ENCODE results near the gene MEIS1. TPM values are rescaled to one million over a fixed set of nuclear protein-coding genes. Genes with fewer than 3 reads are reported as not detected.

MEIS1 gene
- total RNA-seq, 1 donor from 2014 or later = not detected

GRCh38 chr2:66545258-66545657 lies 110.3 kb downstream of the MEIS1 start:
- no peak overlapping the region for H3K4me3 Mint-ChIP-seq
- H3K9me3 Mint-ChIP-seq = no peaks in the 10 kb centered on the region
- no peaks in the 10 kb centered on the region for H3K27me3 Mint-ChIP-seq
- no peak overlapping the region for H3K27ac Mint-ChIP-seq
- H3K4me1 Mint-ChIP-seq = no peaks in the 10 kb centered on the region
- H3K36me3 Mint-ChIP-seq (ENCODE audit: low read depth) = no peaks in the 10 kb centered on the region
- intact Hi-C loops (cut with micrococcal nuclease) = no loop called here
- DNase-seq = no peak

GRCh38 chr2:66547118-66547517 lies 112.2 kb downstream of the MEIS1 start:
- no peak overlapping the region for H3K27ac Mint-ChIP-seq
- no peak for DNase-seq
- H3K4me3 Mint-ChIP-seq = no peak overlapping the region
- H3K27me3 Mint-ChIP-seq = no peaks in the 10 kb centered on the region
- no peaks in the 10 kb centered on the region for H3K4me1 Mint-ChIP-seq
- H3K36me3 Mint-ChIP-seq (ENCODE audit: low read depth) = no peaks in the 10 kb centered on the region
- intact Hi-C loops (cut with micrococcal nuclease) = no loop called here
- no peaks in the 10 kb centered on the region for H3K9me3 Mint-ChIP-seq

GRCh38 chr2:66547887-66548286 lies 113.0 kb downstream of the MEIS1 start:
- H3K27me3 Mint-ChIP-seq = no peaks in the 10 kb centered on the region
- H3K9me3 Mint-ChIP-seq = no peaks in the 10 kb centered on the region
- DNase-seq = no peak
- no peaks in the 10 kb centered on the region for H3K36me3 Mint-ChIP-seq (ENCODE audit: low read depth)
- H3K27ac Mint-ChIP-seq = no peak overlapping the region
- no peak overlapping the region for H3K4me3 Mint-ChIP-seq
- intact Hi-C loops (cut with micrococcal nuclease) = no loop called here
- H3K4me1 Mint-ChIP-seq = no peaks in the 10 kb centered on the region

GRCh38 chr2:66548422-66548821 lies 113.5 kb downstream of the MEIS1 start:
- Mint-ChIP-seq H3K4me1 (no peaks in the 10 kb centered on the region), H3K4me3 (no peak overlapping the region), H3K27me3 (no peaks in the 10 kb centered on the region), H3K36me3 (ENCODE audit: low read depth) (no peaks in the 10 kb centered on the region), H3K27ac (no peak overlapping the region), H3K9me3 (no peaks in the 10 kb centered on the region)
- intact Hi-C loops (cut with micrococcal nuclease) = no loop called here
- DNase-seq = no peak

- DNase-seq = no peak
- Mint-ChIP-seq H3K27ac (no peak overlapping the region), H3K4me1 (no peaks in the 10 kb centered on the region), H3K9me3 (no peaks in the 10 kb centered on the region), H3K27me3 (peaks cover 2% of the 10 kb centered on the region), H3K4me3 (no peak overlapping the region), H3K36me3 (ENCODE audit: low read depth) (no peaks in the 10 kb centered on the region)
- intact Hi-C loops (cut with micrococcal nuclease) = no loop called here
Observed at GRCh38 chr2:66550826-66551225, 115.9 kb downstream of the MEIS1 start.

- H3K27me3 Mint-ChIP-seq = peaks cover 2% of the 10 kb centered on the region
- no peak overlapping the region for H3K4me3 Mint-ChIP-seq
- no peaks in the 10 kb centered on the region for H3K4me1 Mint-ChIP-seq
- no peak for DNase-seq
- H3K27ac Mint-ChIP-seq = no peak overlapping the region
- no peaks in the 10 kb centered on the region for H3K9me3 Mint-ChIP-seq
- intact Hi-C loops (cut with micrococcal nuclease) = no loop called here
- no peaks in the 10 kb centered on the region for H3K36me3 Mint-ChIP-seq (ENCODE audit: low read depth)
Observed at GRCh38 chr2:66553370-66553769, 118.4 kb downstream of the MEIS1 start.

GRCh38 chr2:66555091-66555490 lies 120.2 kb downstream of the MEIS1 start:
- Mint-ChIP-seq H3K9me3 (no peaks in the 10 kb centered on the region), H3K4me1 (no peaks in the 10 kb centered on the region), H3K27me3 (peaks cover 2% of the 10 kb centered on the region), H3K27ac (no peak overlapping the region), H3K36me3 (ENCODE audit: low read depth) (no peaks in the 10 kb centered on the region), H3K4me3 (no peak overlapping the region)
- DNase-seq = no peak
- intact Hi-C loops (cut with micrococcal nuclease) = no loop called here

GRCh38 chr2:66555501-66556324 lies 120.8 kb downstream of the MEIS1 start:
- no peaks in the 10 kb centered on the region for H3K4me1 Mint-ChIP-seq
- H3K4me3 Mint-ChIP-seq = no peak overlapping the region
- H3K36me3 Mint-ChIP-seq (ENCODE audit: low read depth) = no peaks in the 10 kb centered on the region
- no peaks in the 10 kb centered on the region for H3K9me3 Mint-ChIP-seq
- H3K27me3 Mint-ChIP-seq = peaks cover 2% of the 10 kb centered on the region
- DNase-seq = no peak
- intact Hi-C loops (cut with micrococcal nuclease) = no loop called here
- H3K27ac Mint-ChIP-seq = no peak overlapping the region

GRCh38 chr2:66559672-66560071 lies 124.7 kb downstream of the MEIS1 start:
- Mint-ChIP-seq H3K4me3 (no peak overlapping the region), H3K27me3 (no peaks in the 10 kb centered on the region), H3K4me1 (no peaks in the 10 kb centered on the region), H3K27ac (no peak overlapping the region), H3K9me3 (no peaks in the 10 kb centered on the region), H3K36me3 (ENCODE audit: low read depth) (no peaks in the 10 kb centered on the region)
- DNase-seq = no peak
- intact Hi-C loops (cut with micrococcal nuclease) = no loop called here

GRCh38 chr2:66560683-66561082 lies 125.8 kb downstream of the MEIS1 start:
- H3K4me1 Mint-ChIP-seq = no peaks in the 10 kb centered on the region
- H3K9me3 Mint-ChIP-seq = no peaks in the 10 kb centered on the region
- intact Hi-C loops (cut with micrococcal nuclease) = no loop called here
- no peak overlapping the region for H3K27ac Mint-ChIP-seq
- no peaks in the 10 kb centered on the region for H3K27me3 Mint-ChIP-seq
- DNase-seq = no peak
- H3K36me3 Mint-ChIP-seq (ENCODE audit: low read depth) = no peaks in the 10 kb centered on the region
- H3K4me3 Mint-ChIP-seq = no peak overlapping the region

GRCh38 chr2:66561645-66562303 lies 126.8 kb downstream of the MEIS1 start:
- H3K4me1 Mint-ChIP-seq = no peaks in the 10 kb centered on the region
- H3K27ac Mint-ChIP-seq = no peak overlapping the region
- H3K4me3 Mint-ChIP-seq = no peak overlapping the region
- no peak for DNase-seq
- no peaks in the 10 kb centered on the region for H3K27me3 Mint-ChIP-seq
- H3K9me3 Mint-ChIP-seq = no peaks in the 10 kb centered on the region
- H3K36me3 Mint-ChIP-seq (ENCODE audit: low read depth) = no peaks in the 10 kb centered on the region
- intact Hi-C loops (cut with micrococcal nuclease) = no loop called here

- H3K27me3 Mint-ChIP-seq = no peaks in the 10 kb centered on the region
- intact Hi-C loops (cut with micrococcal nuclease) = no loop called here
- no peak overlapping the region for H3K27ac Mint-ChIP-seq
- no peak overlapping the region for H3K4me3 Mint-ChIP-seq
- H3K4me1 Mint-ChIP-seq = no peaks in the 10 kb centered on the region
- H3K9me3 Mint-ChIP-seq = no peaks in the 10 kb centered on the region
- no peaks in the 10 kb centered on the region for H3K36me3 Mint-ChIP-seq (ENCODE audit: low read depth)
- DNase-seq = no peak
Observed at GRCh38 chr2:66562304-66562685, 127.4 kb downstream of the MEIS1 start.

GRCh38 chr2:66563473-66563872 lies 128.5 kb downstream of the MEIS1 start:
- no peak for DNase-seq
- no peak overlapping the region for H3K27ac Mint-ChIP-seq
- no peaks in the 10 kb centered on the region for H3K27me3 Mint-ChIP-seq
- intact Hi-C loops (cut with micrococcal nuclease) = no loop called here
- no peaks in the 10 kb centered on the region for H3K4me1 Mint-ChIP-seq
- H3K36me3 Mint-ChIP-seq (ENCODE audit: low read depth) = no peaks in the 10 kb centered on the region
- no peaks in the 10 kb centered on the region for H3K9me3 Mint-ChIP-seq
- H3K4me3 Mint-ChIP-seq = no peak overlapping the region

GRCh38 chr2:66565291-66565690 lies 130.4 kb downstream of the MEIS1 start:
- no peaks in the 10 kb centered on the region for H3K36me3 Mint-ChIP-seq (ENCODE audit: low read depth)
- no peaks in the 10 kb centered on the region for H3K4me1 Mint-ChIP-seq
- no peak for DNase-seq
- H3K27me3 Mint-ChIP-seq = no peaks in the 10 kb centered on the region
- intact Hi-C loops (cut with micrococcal nuclease) = no loop called here
- H3K27ac Mint-ChIP-seq = no peak overlapping the region
- no peak overlapping the region for H3K4me3 Mint-ChIP-seq
- no peaks in the 10 kb centered on the region for H3K9me3 Mint-ChIP-seq

Data from activated CD4-positive, alpha-beta T cell treated with anti-CD3 and anti-CD28 coated beads, Interleukin-2, amount 10 ng/mL, durations not matched to agents 24 days and 14 days (primary cell).